GM12873 (cell line): ENCODE results near the gene CLCN1.

Experiments
- TF ChIP-seq, protein P1 (sequence below): IDR thresholded peaks from 2 replicates; pipeline ENCODE4 v1.5.1; 2012; ENCODE audit warnings: low read depth, mild to moderate bottlenecking, moderate library complexity, low read length, control low read depth; ENCODE audit not compliant: insufficient read depth; ENCODE audit errors: missing control alignments

The CLCN1 gene

DNA sequence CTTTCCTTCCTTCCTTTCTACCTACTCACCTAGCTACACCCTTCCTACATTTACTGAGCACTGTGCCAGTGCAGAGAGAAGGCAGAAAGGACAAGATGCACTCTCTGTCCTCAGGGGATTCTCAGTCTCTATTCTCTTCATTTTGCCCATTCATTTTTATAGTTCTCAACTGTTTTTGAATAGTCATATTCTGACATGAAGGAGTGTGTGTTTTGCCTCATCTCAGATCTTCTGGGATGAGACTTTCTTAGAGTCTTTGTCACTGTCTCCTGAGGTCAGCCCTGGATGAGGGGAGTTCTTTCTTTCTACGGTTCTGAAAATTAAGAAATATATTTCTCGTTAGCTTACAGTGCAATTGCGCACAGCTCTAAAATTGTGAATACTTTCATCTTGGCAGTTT is 21.3 kb downstream of the CLCN1 start:
- TF ChIP-seq, protein P1, sequence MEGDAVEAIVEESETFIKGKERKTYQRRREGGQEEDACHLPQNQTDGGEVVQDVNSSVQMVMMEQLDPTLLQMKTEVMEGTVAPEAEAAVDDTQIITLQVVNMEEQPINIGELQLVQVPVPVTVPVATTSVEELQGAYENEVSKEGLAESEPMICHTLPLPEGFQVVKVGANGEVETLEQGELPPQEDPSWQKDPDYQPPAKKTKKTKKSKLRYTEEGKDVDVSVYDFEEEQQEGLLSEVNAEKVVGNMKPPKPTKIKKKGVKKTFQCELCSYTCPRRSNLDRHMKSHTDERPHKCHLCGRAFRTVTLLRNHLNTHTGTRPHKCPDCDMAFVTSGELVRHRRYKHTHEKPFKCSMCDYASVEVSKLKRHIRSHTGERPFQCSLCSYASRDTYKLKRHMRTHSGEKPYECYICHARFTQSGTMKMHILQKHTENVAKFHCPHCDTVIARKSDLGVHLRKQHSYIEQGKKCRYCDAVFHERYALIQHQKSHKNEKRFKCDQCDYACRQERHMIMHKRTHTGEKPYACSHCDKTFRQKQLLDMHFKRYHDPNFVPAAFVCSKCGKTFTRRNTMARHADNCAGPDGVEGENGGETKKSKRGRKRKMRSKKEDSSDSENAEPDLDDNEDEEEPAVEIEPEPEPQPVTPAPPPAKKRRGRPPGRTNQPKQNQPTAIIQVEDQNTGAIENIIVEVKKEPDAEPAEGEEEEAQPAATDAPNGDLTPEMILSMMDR, result no peak

DNA sequence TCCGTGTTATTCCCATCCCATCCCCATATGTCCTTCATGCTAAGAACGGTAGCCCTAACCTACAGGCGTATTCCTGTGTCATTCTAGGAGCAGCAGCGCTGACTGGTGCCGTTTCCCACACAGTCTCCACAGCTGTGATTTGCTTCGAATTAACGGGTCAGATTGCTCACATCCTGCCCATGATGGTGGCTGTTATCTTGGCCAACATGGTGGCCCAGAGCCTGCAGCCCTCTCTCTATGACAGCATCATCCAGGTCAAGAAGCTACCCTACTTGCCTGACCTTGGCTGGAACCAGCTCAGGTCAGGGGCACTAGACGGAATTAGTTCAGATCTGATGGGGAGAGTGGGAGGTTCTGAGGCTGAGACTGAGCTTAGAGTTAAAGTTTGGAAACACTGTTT is 25.9 kb downstream of the CLCN1 start:
- TF ChIP-seq, protein P1, result no peak

DNA sequence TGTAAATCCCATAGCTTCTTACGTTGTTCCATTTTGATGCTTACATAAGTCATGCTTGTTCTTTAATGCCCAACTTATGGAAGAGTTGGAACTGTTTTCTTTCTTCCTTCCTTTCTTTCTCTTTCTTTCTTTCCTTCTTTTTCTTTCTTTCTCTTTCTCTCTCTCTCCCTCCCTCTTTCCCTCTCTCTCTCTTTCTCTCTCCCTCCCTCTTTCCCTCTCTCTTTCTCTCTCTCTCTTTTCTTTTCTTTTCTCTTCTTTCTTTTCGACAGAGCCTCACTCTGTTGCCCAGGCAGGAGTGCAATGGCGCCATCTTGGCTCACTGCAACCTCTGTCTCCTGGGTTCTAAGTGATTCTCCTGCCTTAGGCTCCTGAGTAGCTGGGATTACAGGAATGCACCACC is 27.7 kb downstream of the CLCN1 start:
- TF ChIP-seq, protein P1, result no peak

DNA sequence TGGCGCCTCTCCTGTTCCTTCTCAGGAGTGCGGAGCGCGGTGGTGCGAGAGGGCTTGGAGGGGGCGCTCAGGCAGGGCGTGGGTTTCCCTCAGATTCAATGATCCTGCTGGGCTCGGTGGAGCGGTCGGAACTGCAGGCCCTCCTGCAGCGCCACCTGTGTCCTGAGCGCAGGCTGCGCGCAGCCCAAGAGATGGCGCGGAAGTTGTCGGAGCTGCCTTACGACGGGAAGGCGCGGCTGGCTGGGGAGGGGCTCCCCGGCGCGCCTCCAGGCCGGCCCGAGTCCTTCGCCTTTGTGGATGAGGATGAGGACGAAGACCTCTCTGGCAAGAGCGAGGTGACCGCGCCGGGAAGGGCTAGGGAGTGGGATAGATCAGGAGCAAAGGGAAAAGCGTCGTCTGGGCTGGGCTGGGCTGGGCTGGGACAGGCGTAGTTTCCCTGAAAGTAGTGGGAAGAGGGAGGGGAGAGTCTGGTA is 29.6 kb downstream of the CLCN1 start:
- TF ChIP-seq, protein P1, result peak; percentile 51

DNA sequence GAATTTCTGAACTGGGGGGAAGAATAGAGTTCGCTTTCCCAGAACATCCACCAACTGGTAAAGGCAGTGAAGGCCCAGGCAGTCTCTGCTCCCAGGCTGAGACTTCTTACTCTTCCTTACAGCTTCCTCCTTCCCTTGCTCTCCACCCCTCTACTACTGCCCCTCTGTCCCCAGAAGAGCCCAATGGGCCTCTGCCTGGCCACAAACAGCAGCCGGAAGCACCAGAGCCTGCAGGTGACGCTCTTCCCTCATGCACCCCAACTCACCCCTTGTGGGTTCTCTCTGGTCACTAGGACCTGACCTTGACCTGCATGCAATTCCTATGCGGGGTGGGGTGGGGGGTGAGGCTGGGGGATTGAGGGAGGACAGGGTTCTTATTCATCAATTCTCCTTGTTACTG is 30.1 kb downstream of the CLCN1 start:
- TF ChIP-seq, protein P1, result no peak

DNA sequence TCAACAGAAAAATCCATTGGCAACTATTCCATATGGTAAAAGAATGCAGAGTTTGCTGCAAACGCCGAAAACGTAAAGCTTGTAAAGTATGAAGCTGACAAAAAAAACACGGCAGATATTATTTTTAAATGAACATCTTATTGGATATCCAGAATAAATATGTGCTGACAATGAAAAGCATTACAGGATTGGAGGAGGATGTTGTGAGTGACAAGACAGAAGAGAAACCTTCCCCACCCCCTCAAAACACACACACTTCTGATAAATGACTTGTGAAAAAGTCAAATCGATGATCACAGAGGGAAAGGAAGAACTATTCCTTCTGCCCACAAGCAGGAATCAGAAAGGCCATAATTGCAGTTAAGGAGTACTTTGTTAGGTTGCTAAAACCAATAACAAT is 32.0 kb downstream of the CLCN1 start:
- TF ChIP-seq, protein P1, result no peak

DNA sequence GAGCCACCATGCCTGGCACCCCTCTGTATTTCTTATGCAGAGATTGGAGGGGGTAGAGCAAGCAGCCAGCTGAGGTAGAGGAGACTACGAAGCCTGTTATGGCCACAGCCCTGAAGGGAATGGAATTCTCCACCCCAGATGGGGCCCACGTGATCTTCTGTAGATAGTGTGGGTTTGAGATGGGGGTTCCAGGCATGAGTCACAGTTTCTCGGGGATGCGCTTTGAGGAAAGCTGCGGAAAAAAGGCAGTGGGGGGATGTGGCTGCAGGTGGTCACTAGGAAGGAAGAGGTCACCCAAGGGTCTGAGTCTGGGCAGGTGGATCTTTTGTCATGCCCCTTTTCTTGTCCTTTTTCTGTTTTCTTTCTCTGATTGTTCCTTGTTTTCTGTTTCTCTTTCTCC is 35.1 kb downstream of the CLCN1 start:
- TF ChIP-seq, protein P1, result no peak
